K562 (cell line): Measurements from ENCODE around the gene ZNF32. TPM values are rescaled to one million over a fixed set of nuclear protein-coding genes. Genes with fewer than 3 reads are reported as not detected.

ENCODE experiments used
- ATAC-seq: fragments of 200-7000 bp; cut with Tn5 transposase; 3 replicates; pipeline ENCODE4 v1.9.1; 2020; ENCODE audit warnings: moderate library complexity
- BruUV-seq: library from RNA; stranded (reverse); fragments of 400-500 nt; replicated peaks from 2 replicates; lab custom pipeline; 2021; lab: Mats Ljungman, UMichigan
- CTCF ChIA-PET: fragments of 300-600 bp; formaldehyde crosslinking; extraction: SDS; loops from one replicate; lab custom pipeline; 2021; ENCODE audit warnings: low intra/inter-chr PET ratio; lab: Yijun Ruan, JAX
- POLR2A ChIA-PET: fragments of 300-600, 350-650 bp; sonication (Branson Sonifier 250); formaldehyde crosslinking; extraction: SDS; loops from one replicate; lab custom pipeline; 2021; ENCODE audit warnings: antibody characterized with exemption, inconsistent platforms; lab: Yijun Ruan, JAX
- DNase-seq, 4 experiments: peaks; one replicate each; pipeline versions ENCODE4 v3.0.0 to v3.0.0-alpha.2; 2011 to 2018; ENCODE audit warnings: low spot score in 3 of 4, mixed read lengths in 3 of 4; ENCODE audit errors: extremely low read depth in 1 of 4
- FAIRE-seq: peaks from 2 replicates; lab custom pipeline; 2011; peaks lifted over from hg19 to GRCh38; lab: Jason Lieb, UNC
- H2AFZ ChIP-seq: 2 replicates; pipeline ENCODE4 v1.6.0; 2011; ENCODE audit warnings: low read depth, low read length, control low read depth, inconsistent platforms
- H3K27ac ChIP-seq: fragments of 200-600 bp; 3 replicates; pipeline ENCODE4 v1.8.0; 2011; ENCODE audit warnings: low read depth, mild to moderate bottlenecking, control low read depth, inconsistent platforms, low read length, moderate library complexity, mixed read lengths; ENCODE audit errors: extremely low read depth
- H3K27me3 ChIP-seq, 2 experiments: fragments of 300-600 bp in 1 of 2; 2 replicates in 1 of 2; 3 replicates in 1 of 2; pipeline versions ENCODE4 v1.6.0 to v1.8.0; 2011; ENCODE audit warnings: inconsistent platforms in 2 of 2, low read length in 2 of 2, mild to moderate bottlenecking in 1 of 2, mixed read lengths in 1 of 2, moderate library complexity in 1 of 2; ENCODE audit not compliant: control insufficient read depth in 2 of 2, insufficient read depth in 2 of 2
- H3K36me3 ChIP-seq: fragments of 300-600 bp; 3 replicates; pipeline ENCODE4 v1.8.0; 2011; ENCODE audit warnings: mild to moderate bottlenecking, low read length, inconsistent platforms; ENCODE audit not compliant: control insufficient read depth, insufficient read depth
- H3K4me1 ChIP-seq, 2 experiments: fragments of 200-600 bp in 1 of 2; replicated peaks in 1 of 2; 2 replicates in 1 of 2; 3 replicates in 1 of 2; pipeline versions ENCODE4 v1.5.1 to v1.8.0; 2011; ENCODE audit warnings: inconsistent platforms in 2 of 2, low read length in 2 of 2, mild to moderate bottlenecking in 1 of 2, mixed read lengths in 1 of 2, moderate library complexity in 1 of 2; ENCODE audit not compliant: control insufficient read depth in 2 of 2, insufficient read depth in 2 of 2
- H3K4me2 ChIP-seq: 2 replicates; pipeline ENCODE4 v1.6.1; 2011; ENCODE audit warnings: low read length, control low read depth, inconsistent platforms, mixed read lengths; ENCODE audit not compliant: insufficient read depth
- H3K4me3 ChIP-seq: fragments of 200-600 bp; sonication (generic), shearing (Covaris generic); 2 replicates; pipeline ENCODE4 v1.5.1; 2016; ENCODE audit warnings: control low read depth, inconsistent platforms
- H3K79me2 ChIP-seq: fragments of 200-600 bp; 3 replicates; pipeline ENCODE4 v1.8.0; 2011; ENCODE audit warnings: low read length, inconsistent platforms; ENCODE audit not compliant: control insufficient read depth, insufficient read depth
- H3K9ac ChIP-seq, 2 experiments: 2 replicates each; pipeline versions ENCODE4 v1.6.0 to v1.6.1; 2011; ENCODE audit warnings: low read depth in 2 of 2, low read length in 2 of 2, control low read depth in 1 of 2, inconsistent platforms in 1 of 2, mild to moderate bottlenecking in 1 of 2, mixed read lengths in 1 of 2; ENCODE audit not compliant: insufficient read depth in 1 of 2
- H3K9me1 ChIP-seq: one replicate; pipeline ENCODE4 v1.6.0; 2011; ENCODE audit warnings: inconsistent platforms, mild to moderate bottlenecking, low read length, moderate library complexity; ENCODE audit not compliant: control insufficient read depth, insufficient read depth
- H3K9me3 ChIP-seq: replicated peaks from 2 replicates; pipeline ENCODE4 v1.5.1; 2011; ENCODE audit warnings: low read depth, low read length, inconsistent platforms; ENCODE audit not compliant: control insufficient read depth, insufficient read depth
- H4K20me1 ChIP-seq: replicated peaks from 2 replicates; pipeline ENCODE4 v1.6.1; 2011; ENCODE audit warnings: low read length, inconsistent platforms, mixed read lengths; ENCODE audit not compliant: control insufficient read depth, insufficient read depth
- FOSL1 ChIP-seq: fragments of 200-800 bp; sonication (Bioruptor generic); conservative IDR thresholded peaks from 2 replicates; pipeline ENCODE4 v1.6.1; 2016; ENCODE audit warnings: missing genetic modification characterization, missing compliant biosample characterization
- MECOM ChIP-seq: fragments of 250-450 bp; sonication (Bioruptor Pico); IDR thresholded peaks from 2 replicates; pipeline ENCODE4 v1.8.0; 2022; ENCODE audit warnings: inconsistent platforms
- MEIS2 ChIP-seq: fragments of 450-650 bp; IDR thresholded peaks from 2 replicates; pipeline ENCODE4 v1.6.1; 2014; ENCODE audit warnings: mild to moderate bottlenecking; ENCODE audit not compliant: partially characterized antibody
- NR4A1 ChIP-seq, 2 experiments: fragments of 250-450 bp in 1 of 2; fragments of 450-650 bp in 1 of 2; sonication (Bioruptor Pico) in 1 of 2; IDR thresholded peaks; 2 replicates each; pipeline versions ENCODE4 v1.4.0 to v1.6.1; 2016 to 2020; ENCODE audit warnings: mild to moderate bottlenecking in 2 of 2, missing compliant biosample characterization in 1 of 2, missing genetic modification characterization in 1 of 2, moderate library complexity in 1 of 2
- PBX2 ChIP-seq, 2 experiments: IDR thresholded peaks in 1 of 2; conservative IDR thresholded peaks in 1 of 2; 2 replicates each; pipeline ENCODE4 v1.6.1; 2016; ENCODE audit warnings: low read depth in 2 of 2, mild to moderate bottlenecking in 1 of 2, missing compliant biosample characterization in 1 of 2, missing genetic modification characterization in 1 of 2, moderate library complexity in 1 of 2
- TRIM28 ChIP-seq: fragments of 450-650 bp; IDR thresholded peaks from 2 replicates; pipeline ENCODE4 v1.6.1; 2017
- ZBTB11 ChIP-seq, 3 experiments: fragments of 200-800 bp in 1 of 3; fragments of 250-450 bp in 1 of 3; fragments of 450-650 bp in 1 of 3; sonication (Bioruptor Pico) in 1 of 3; sonication (Bioruptor generic) in 1 of 3; formaldehyde crosslinking in 1 of 3; IDR thresholded peaks; 2 replicates each; pipeline versions ENCODE4 v1.6.1 to v1.8.0; 2016 to 2022; ENCODE audit warnings: mild to moderate bottlenecking in 2 of 3, missing genetic modification characterization in 2 of 3, missing compliant biosample characterization in 1 of 3, moderate library complexity in 1 of 3
- WGBS: fragments of 100-300 bp; shearing (Covaris generic); methylation state at CpG from one replicate; pipeline ENCODE4 v1.1.6; 2016; ENCODE audit warnings: low coverage, mixed read lengths; ENCODE audit not compliant: insufficient coverage; ENCODE audit errors: missing lambda C conversion rate; 5-methylcytosine and 5-hydroxymethylcytosine counted together
- in situ Hi-C: fragments of 300-500 bp; cut with MboI; formaldehyde crosslinking; loops from 4 replicates; pipeline ENCODE4 v1.15.0; 2018; ENCODE audit warnings: inconsistent platforms, mixed read lengths
- intact Hi-C: fragments of 100-400 bp; cut with micrococcal nuclease; formaldehyde crosslinking; loops from 2 replicates; pipeline ENCODE4 v1.14.2; 2022
- polyA plus RNA-seq, 8 experiments: library from polyadenylated mRNA; depleted of rRNA in 4 of 8; stranded (reverse) in 5 of 8; unstranded in 3 of 8; fragments of >200 nt; fragmentation: Nextera tagmentation in 2 of 8; fragmentation: Illumina TruSeq in 1 of 8; extraction: Ambion mirVana in 2 of 8; extraction: Trizol in 1 of 8; gene quantifications; 2 replicates each; pipeline versions ENCODE4 v1.2.1 to v1.2.3, GENCODE V29; 2011 to 2014; ENCODE audit warnings: inconsistent platforms in 1 of 8, missing spikeins in 1 of 8
- total RNA-seq, 7 experiments: library from RNA; depleted of rRNA in 6 of 7; stranded (reverse); fragments of >200 nt in 6 of 7; fragmentation: Illumina TruSeq in 2 of 7; extraction: Trizol in 2 of 7; gene quantifications; 2 replicates each; pipeline versions ENCODE4 v1.2.1 to v1.2.3, GENCODE V29; 2011 to 2021; ENCODE audit warnings: low replicate concordance in 1 of 7
- TF ChIP-seq, protein P1 (sequence below): fragments of 250-450 bp; sonication (Bioruptor Pico); IDR thresholded peaks from 2 replicates; pipeline ENCODE4 v1.5.0; 2021
- TF ChIP-seq, protein P2 (sequence below): IDR thresholded peaks from 2 replicates; pipeline ENCODE4 v1.6.1; 2014; ENCODE audit warnings: antibody characterized with exemption
- TF ChIP-seq, protein P3 (sequence below): fragments of 450-650 bp; formaldehyde crosslinking; conservative IDR thresholded peaks from 2 replicates; pipeline ENCODE4 v1.4.0; 2022; ENCODE audit warnings: mild to moderate bottlenecking, missing genetic modification characterization

The ZNF32 gene
- total and polyA plus RNA-seq, 9 of the 15 experiments (the other 6 are each of a cell fraction or from before 2014, with no cell fraction given), result 17.3 to 57.0 (median 26.3) TPM

DNA sequence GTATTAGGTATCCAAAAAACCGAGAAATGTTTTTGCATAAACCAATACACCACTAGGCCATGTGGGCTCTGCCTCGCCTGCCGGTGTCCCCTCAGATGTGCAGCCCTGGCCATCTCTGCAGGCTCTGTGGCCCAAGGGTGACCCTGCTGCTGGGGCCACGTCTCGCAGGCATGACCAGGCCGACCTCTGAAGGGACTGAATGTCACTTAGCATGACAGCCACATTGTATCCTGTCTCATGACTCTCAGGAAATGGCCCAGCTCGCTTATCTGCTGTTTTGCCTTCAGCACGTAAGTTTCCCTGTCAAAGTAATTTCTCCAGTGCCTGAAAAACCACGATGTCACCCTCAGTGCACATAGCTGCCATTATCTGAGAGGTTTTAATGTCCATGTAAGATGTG, 49.5 kb upstream of the ZNF32 start:
- intact Hi-C loops, result no loop called here
- no TSS peak for BruUV-seq
- in situ Hi-C loops, result no loop called here
- no peak for DNase-seq
- Histone ChIP-seq H3K27me3 (peaks cover 20 to 54% of the 10 kb centered on the region in 2 experiments; a peak in 4 of 5 replicates), H2AFZ (no peak overlapping the region), H3K4me2 (no peak overlapping the region), H3K36me3 (no peaks in the 10 kb centered on the region), H3K79me2 (no peaks in the 10 kb centered on the region), H4K20me1 (no peaks in the 10 kb centered on the region; the same call in 1 of the 2 replicates), H3K9me1 (no peaks in the 10 kb centered on the region), H3K9ac (no peak overlapping the region), H3K4me1 (no peaks in the 10 kb centered on the region; a peak in 1 of 5 replicates), H3K4me3 (no peak overlapping the region), H3K9me3 (no peaks in the 10 kb centered on the region; the same call in 1 of the 2 replicates), H3K27ac (no peak overlapping the region)
- ChIA-PET CTCF (no interaction called here), POLR2A (no interaction called here)
- FAIRE-seq, result no peak
- no peak for ATAC-seq
- WGBS, result 1% methylated on average over 9 of the region's 9 CpGs
- no peak for TF ChIP-seq FOSL1 (tag)
- 0 out of 6 replicates have a peak, but pooled peaks of 1 of the 3 experiments have one; percentile 25 for TF ChIP-seq ZBTB11 (CRISPR knock-in tag; IDR thresholded peaks at IDR 0.05)
- no peak for TF ChIP-seq PBX2 (CRISPR knock-in tag; IDR thresholded peaks at IDR 0.05; ENCODE audit: low read depth)
- TF ChIP-seq PBX2 (tag; conservative IDR thresholded peaks at IDR 0.05; ENCODE audit: low read depth), result 0 out of 2 replicates have a peak, but pooled peaks have one; percentile 41
- no peak for TF ChIP-seq TRIM28
- TF ChIP-seq, protein P1, sequence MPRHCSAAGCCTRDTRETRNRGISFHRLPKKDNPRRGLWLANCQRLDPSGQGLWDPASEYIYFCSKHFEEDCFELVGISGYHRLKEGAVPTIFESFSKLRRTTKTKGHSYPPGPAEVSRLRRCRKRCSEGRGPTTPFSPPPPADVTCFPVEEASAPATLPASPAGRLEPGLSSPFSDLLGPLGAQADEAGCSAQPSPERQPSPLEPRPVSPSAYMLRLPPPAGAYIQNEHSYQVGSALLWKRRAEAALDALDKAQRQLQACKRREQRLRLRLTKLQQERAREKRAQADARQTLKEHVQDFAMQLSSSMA (CRISPR knock-in tag), result no peak
- TF ChIP-seq NR4A1 (CRISPR knock-in tag; IDR thresholded peaks at IDR 0.05), result no peak
- TF ChIP-seq NR4A1 (tag; IDR thresholded peaks at IDR 0.05), result no peak
- TF ChIP-seq, protein P2, sequence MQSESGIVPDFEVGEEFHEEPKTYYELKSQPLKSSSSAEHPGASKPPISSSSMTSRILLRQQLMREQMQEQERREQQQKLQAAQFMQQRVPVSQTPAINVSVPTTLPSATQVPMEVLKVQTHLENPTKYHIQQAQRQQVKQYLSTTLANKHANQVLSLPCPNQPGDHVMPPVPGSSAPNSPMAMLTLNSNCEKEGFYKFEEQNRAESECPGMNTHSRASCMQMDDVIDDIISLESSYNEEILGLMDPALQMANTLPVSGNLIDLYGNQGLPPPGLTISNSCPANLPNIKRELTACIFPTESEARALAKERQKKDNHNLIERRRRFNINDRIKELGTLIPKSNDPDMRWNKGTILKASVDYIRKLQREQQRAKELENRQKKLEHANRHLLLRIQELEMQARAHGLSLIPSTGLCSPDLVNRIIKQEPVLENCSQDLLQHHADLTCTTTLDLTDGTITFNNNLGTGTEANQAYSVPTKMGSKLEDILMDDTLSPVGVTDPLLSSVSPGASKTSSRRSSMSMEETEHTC, result no peak
- TF ChIP-seq MECOM (CRISPR knock-in tag), result no peak
- TF ChIP-seq, protein P3, sequence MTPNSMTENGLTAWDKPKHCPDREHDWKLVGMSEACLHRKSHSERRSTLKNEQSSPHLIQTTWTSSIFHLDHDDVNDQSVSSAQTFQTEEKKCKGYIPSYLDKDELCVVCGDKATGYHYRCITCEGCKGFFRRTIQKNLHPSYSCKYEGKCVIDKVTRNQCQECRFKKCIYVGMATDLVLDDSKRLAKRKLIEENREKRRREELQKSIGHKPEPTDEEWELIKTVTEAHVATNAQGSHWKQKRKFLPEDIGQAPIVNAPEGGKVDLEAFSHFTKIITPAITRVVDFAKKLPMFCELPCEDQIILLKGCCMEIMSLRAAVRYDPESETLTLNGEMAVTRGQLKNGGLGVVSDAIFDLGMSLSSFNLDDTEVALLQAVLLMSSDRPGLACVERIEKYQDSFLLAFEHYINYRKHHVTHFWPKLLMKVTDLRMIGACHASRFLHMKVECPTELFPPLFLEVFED (CRISPR knock-in tag), result no peak
- TF ChIP-seq MEIS2, result peak; percentile 14
